GM12878 (cell line): ENCODE data around the gene RSPRY1. TPM values are rescaled to one million over a fixed set of nuclear protein-coding genes. Genes with fewer than 3 reads are reported as not detected.

Source experiments
- ATAC-seq: fragments of 200-7000 bp; cut with Tn5 transposase; 3 replicates; pipeline ENCODE4 v1.9.1; 2020; ENCODE audit warnings: mild to moderate bottlenecking, moderate library complexity
- BruUV-seq: library from RNA; stranded (reverse); fragments of 400-500 nt; replicated peaks from 2 replicates; lab custom pipeline; 2021; lab: Mats Ljungman, UMichigan
- CTCF ChIA-PET: fragments of 300-600 bp; sonication (Branson Sonifier 250); formaldehyde crosslinking; extraction: SDS; loops from one replicate; lab custom pipeline; 2021; ENCODE audit warnings: inconsistent platforms; lab: Yijun Ruan, JAX
- POLR2A ChIA-PET: fragments of 350-600 bp; formaldehyde crosslinking; extraction: SDS; loops from one replicate; lab custom pipeline; 2021; ENCODE audit warnings: inconsistent platforms; lab: Charles Lee
- RAD21 ChIA-PET: fragments of 300-600 bp; sonication (Branson Sonifier 250); formaldehyde crosslinking; loops from one replicate; lab custom pipeline; 2023; ENCODE audit warnings: antibody characterized with exemption; ENCODE audit not compliant: unreplicated experiment; lab: Charles Lee
- SMC1A ChIA-PET: fragments of 300-600 bp; sonication (Branson Sonifier 250); formaldehyde crosslinking; loops from one replicate; lab custom pipeline; 2023; ENCODE audit not compliant: unreplicated experiment, uncharacterized antibody; lab: Charles Lee
- DNase-seq: peaks from one replicate; pipeline ENCODE4 v3.0.0-alpha.2; 2011; ENCODE audit warnings: low read depth, low spot score
- FAIRE-seq: peaks from 3 replicates; lab custom pipeline; 2011; peaks lifted over from hg19 to GRCh38; lab: Jason Lieb, UNC
- H2AFZ ChIP-seq: 2 replicates; pipeline ENCODE4 v1.6.0; 2011; ENCODE audit warnings: low read depth, low read length, control low read depth; ENCODE audit not compliant: control insufficient read depth
- H3K27ac ChIP-seq: 2 replicates; pipeline ENCODE4 v1.5.1; 2011; ENCODE audit warnings: control low read depth; ENCODE audit not compliant: control insufficient read depth, insufficient read depth
- H3K27me3 ChIP-seq, 2 experiments: replicated peaks in 1 of 2; 2 replicates each; pipeline versions ENCODE4 v1.6.0 to v1.6.1; 2011; ENCODE audit warnings: low read length in 1 of 2; ENCODE audit not compliant: control insufficient read depth in 2 of 2, insufficient read depth in 2 of 2
- H3K36me3 ChIP-seq, 2 experiments: 2 replicates each; pipeline ENCODE4 v1.5.1; 2011; ENCODE audit warnings: low read length in 1 of 2; ENCODE audit not compliant: control insufficient read depth in 2 of 2, insufficient read depth in 2 of 2
- H3K4me1 ChIP-seq: 2 replicates; pipeline ENCODE4 v1.6.1; 2011; ENCODE audit warnings: mild to moderate bottlenecking, low read length, moderate library complexity, mixed read lengths; ENCODE audit not compliant: control insufficient read depth, insufficient read depth
- H3K4me2 ChIP-seq: 2 replicates; pipeline ENCODE4 v1.6.0; 2011; ENCODE audit warnings: control low read depth; ENCODE audit not compliant: control insufficient read depth, insufficient read depth
- H3K4me3 ChIP-seq: fragments of 200-600 bp; sonication (generic); 2 replicates; pipeline ENCODE4 v1.5.1; 2016
- H3K79me2 ChIP-seq: 2 replicates; pipeline ENCODE4 v1.6.0; 2011; ENCODE audit warnings: low read length; ENCODE audit not compliant: control insufficient read depth, insufficient read depth
- H3K9ac ChIP-seq: 2 replicates; pipeline ENCODE4 v1.8.0; 2011; ENCODE audit warnings: low read length, control low read depth, mixed read lengths; ENCODE audit not compliant: control insufficient read depth, insufficient read depth
- H3K9me3 ChIP-seq: replicated peaks from 3 replicates; pipeline ENCODE4 v1.5.1; 2011; ENCODE audit warnings: mild to moderate bottlenecking, low read length; ENCODE audit not compliant: control insufficient read depth, insufficient read depth
- H4K20me1 ChIP-seq: 2 replicates; pipeline ENCODE4 v1.6.0; 2011; ENCODE audit not compliant: control insufficient read depth, insufficient read depth
- BHLHE40 ChIP-seq, 2 experiments: fragments of 450-650 bp in 1 of 2; IDR thresholded peaks; 2 replicates each; pipeline ENCODE4 v1.6.1; 2011 to 2017; ENCODE audit warnings: low read depth in 2 of 2, borderline replicate concordance in 1 of 2, improper control_type of control experiment in 1 of 2, low read length in 1 of 2, mild to moderate bottlenecking in 1 of 2
- WGBS: methylation state at CpG from one replicate; pipeline ENCODE4 v1.1.6; 2016; ENCODE audit warnings: low lambda C conversion rate; ENCODE audit not compliant: insufficient replicate concordance, insufficient coverage; ENCODE audit errors: missing lambda C conversion rate; 5-methylcytosine and 5-hydroxymethylcytosine counted together
- in situ Hi-C: fragments of 300-500 bp; cut with MboI; formaldehyde crosslinking; loops from 9 replicates; pipeline ENCODE4 v1.14.3; 2018; ENCODE audit warnings: mixed read lengths
- intact Hi-C: fragments of 100-400 bp; cut with micrococcal nuclease; formaldehyde crosslinking; loops from one replicate; pipeline ENCODE4 v1.14.2; 2022; ENCODE audit not compliant: unreplicated experiment
- polyA plus RNA-seq, 11 experiments: library from polyadenylated mRNA; depleted of rRNA in 4 of 11; unstranded in 6 of 11; stranded (reverse) in 5 of 11; fragments of >200 nt; fragmentation: Nextera tagmentation in 4 of 11; fragmentation: Illumina TruSeq in 1 of 11; extraction: Ambion mirVana in 4 of 11; extraction: Trizol in 1 of 11; gene quantifications; 1 replicate in 1 of 11; 2 replicates in 10 of 11; pipeline versions ENCODE4 v1.2.1 to v1.2.3, GENCODE V29; 2011 to 2016; ENCODE audit warnings: inconsistent platforms in 2 of 11, missing spikeins in 2 of 11, low read depth in 1 of 11
- total RNA-seq, 4 experiments: library from RNA; depleted of rRNA in 3 of 4; stranded (reverse); fragments of >200 nt in 3 of 4; fragmentation: Illumina TruSeq in 1 of 4; extraction: Trizol in 1 of 4; gene quantifications; 2 replicates each; pipeline versions ENCODE4 v1.2.1 to v1.2.3, GENCODE V29; 2013 to 2021
- TF ChIP-seq, protein P1 (sequence below): IDR thresholded peaks from 2 replicates; pipeline ENCODE4 v1.6.1; 2011; ENCODE audit warnings: borderline replicate concordance, low read depth, mild to moderate bottlenecking, moderate library complexity, low read length; ENCODE audit not compliant: insufficient read depth, poor library complexity, severe bottlenecking
- TF ChIP-seq, protein P2 (sequence below): fragments of 450-650 bp; IDR thresholded peaks from 2 replicates; pipeline ENCODE4 v1.6.1; 2016; ENCODE audit warnings: mild to moderate bottlenecking

The RSPRY1 gene
- total and polyA plus RNA-seq, 10 of the 15 experiments (the other 5 are each of a cell fraction or from before 2014, with no cell fraction given) = 18.5 to 57.0 (median 41.2) TPM

DNA sequence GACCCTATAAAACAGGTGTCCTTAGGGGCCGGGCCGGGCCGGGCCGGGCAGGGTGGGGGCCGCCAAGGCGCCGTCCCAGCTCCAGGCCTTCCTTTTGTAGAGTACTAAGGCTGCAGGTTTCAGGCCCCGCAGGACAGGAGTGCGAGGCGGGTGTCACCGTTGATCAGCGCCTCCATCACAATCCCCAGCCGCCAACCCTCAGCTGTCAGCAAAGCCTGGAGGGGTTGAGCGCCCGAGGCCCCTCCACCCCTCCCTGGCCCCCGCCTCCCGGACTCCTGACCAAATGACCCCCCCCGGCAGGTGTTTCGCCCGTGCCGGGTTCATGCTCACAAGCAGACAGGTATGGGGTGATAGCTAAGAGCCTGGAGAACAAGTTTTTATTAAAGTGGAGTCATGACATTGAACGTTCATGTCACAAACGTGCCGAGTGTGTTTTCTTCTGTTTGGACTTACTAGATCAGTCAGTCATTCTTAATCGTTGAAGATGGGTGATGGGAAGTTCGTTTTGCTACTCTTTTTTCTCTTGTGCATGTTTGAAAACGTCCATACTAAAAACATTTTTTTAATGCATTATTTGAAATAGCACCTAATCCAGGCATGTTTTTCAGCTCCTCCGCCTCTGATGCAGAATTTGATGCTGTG, 59.5 kb downstream of the RSPRY1 start:
- H3K4me1 ChIP-seq = peaks cover 18% of the 10 kb centered on the region
- CTCF ChIA-PET = interaction anchor here (0.5 to 1.6 kb wide), 7 partner anchors 9 to 171 kb away, joined by 3 to 6 read pairs (median 3); no protein-coding TSS in a partner anchor
- H3K36me3 ChIP-seq = peaks cover 0 to 11% of the 10 kb centered on the region in 2 experiments; a peak in 2 of 4 replicates
- SMC1A ChIA-PET = interaction anchor here (0.6 to 8.4 kb wide), 10 partner anchors 10 to 250 kb away, joined by 3 to 39 read pairs (median 4); partner anchors contain the start of genes PSME3IP1 and RSPRY1
- peak overlapping the region; percentile 55 for H3K27ac ChIP-seq
- POLR2A ChIA-PET = interaction anchor here (0.5 to 7.1 kb wide), 11 partner anchors 10 to 152 kb away, joined by 3 to 35 read pairs (median 4); no protein-coding TSS in a partner anchor
- TF ChIP-seq, protein P1, sequence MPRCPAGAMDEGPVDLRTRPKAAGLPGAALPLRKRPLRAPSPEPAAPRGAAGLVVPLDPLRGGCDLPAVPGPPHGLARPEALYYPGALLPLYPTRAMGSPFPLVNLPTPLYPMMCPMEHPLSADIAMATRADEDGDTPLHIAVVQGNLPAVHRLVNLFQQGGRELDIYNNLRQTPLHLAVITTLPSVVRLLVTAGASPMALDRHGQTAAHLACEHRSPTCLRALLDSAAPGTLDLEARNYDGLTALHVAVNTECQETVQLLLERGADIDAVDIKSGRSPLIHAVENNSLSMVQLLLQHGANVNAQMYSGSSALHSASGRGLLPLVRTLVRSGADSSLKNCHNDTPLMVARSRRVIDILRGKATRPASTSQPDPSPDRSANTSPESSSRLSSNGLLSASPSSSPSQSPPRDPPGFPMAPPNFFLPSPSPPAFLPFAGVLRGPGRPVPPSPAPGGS = no peak
- TF ChIP-seq BHLHE40 (IDR thresholded peaks at IDR 0.05; ENCODE audit: borderline replicate concordance in 1 of 2, low read depth in 2 of 2, low read length in 1 of 2) = peak; percentile 42 to 52; a peak in 1 of 4 replicates
- TF ChIP-seq, protein P2, sequence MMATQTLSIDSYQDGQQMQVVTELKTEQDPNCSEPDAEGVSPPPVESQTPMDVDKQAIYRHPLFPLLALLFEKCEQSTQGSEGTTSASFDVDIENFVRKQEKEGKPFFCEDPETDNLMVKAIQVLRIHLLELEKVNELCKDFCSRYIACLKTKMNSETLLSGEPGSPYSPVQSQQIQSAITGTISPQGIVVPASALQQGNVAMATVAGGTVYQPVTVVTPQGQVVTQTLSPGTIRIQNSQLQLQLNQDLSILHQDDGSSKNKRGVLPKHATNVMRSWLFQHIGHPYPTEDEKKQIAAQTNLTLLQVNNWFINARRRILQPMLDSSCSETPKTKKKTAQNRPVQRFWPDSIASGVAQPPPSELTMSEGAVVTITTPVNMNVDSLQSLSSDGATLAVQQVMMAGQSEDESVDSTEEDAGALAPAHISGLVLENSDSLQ = 0 out of 2 replicates have a peak, but pooled peaks have one; percentile 11
- ATAC-seq = peak; percentile 45
- peaks cover 5% of the 10 kb centered on the region for H3K79me2 ChIP-seq
- peak overlapping the region; percentile 80 for H2AFZ ChIP-seq
- RAD21 ChIA-PET = interaction anchor here (0.7 to 3.7 kb wide), 6 partner anchors 11 to 61 kb away, joined by 3 to 19 read pairs (median 3); partner anchors contain the start of genes PSME3IP1 and RSPRY1
- H3K27me3 ChIP-seq = no peaks in the 10 kb centered on the region
- no peaks in the 10 kb centered on the region for H3K9me3 ChIP-seq
- in situ Hi-C loops (no loop called here), intact Hi-C loops (loop anchor here (1.0 to 2.0 kb wide), 3 partner anchors 39 to 171 kb away; partner anchors contain the start of gene PLLP)
- BruUV-seq = no TSS peak
- peak overlapping the region; percentile 89 for H3K9ac ChIP-seq
- no peaks in the 10 kb centered on the region for H4K20me1 ChIP-seq
- peak overlapping the region; percentile 72 for H3K4me2 ChIP-seq
- WGBS = 7% methylated on average over 26 of the region's 28 CpGs
- H3K4me3 ChIP-seq = peak overlapping the region; percentile 73
- FAIRE-seq = peak; percentile 13
- DNase-seq = no peak
